C4-2B (cell line): ENCODE measurements around the gene COMP.

ENCODE experiments used
- ZFX ChIP-seq: fragments of 450-650 bp; IDR thresholded peaks from 2 replicates; pipeline ENCODE4 v1.6.1; 2017
- TF ChIP-seq, protein P1 (sequence below): fragments of 450-650 bp; conservative IDR thresholded peaks from 2 replicates; pipeline ENCODE4 v1.5.1; 2017; ENCODE audit warnings: mild to moderate bottlenecking

DNA sequence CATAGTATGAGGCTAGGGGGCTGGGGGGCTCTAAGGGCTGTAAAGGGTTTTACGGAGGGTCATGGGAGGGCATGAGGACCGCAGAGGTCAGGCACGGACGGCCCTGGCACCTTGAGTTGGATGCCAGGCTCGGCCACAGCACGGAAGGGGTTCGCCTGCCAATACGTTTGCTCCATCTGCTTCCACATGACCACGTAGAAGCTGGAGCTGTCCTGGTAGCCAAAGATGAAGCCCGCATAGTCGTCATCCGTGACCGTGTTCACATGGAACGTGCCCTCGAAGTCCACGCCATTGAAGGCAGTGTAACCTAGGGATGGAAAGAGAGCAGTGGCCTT, 6.4 kb downstream of the COMP start:
- TF ChIP-seq, protein P1, sequence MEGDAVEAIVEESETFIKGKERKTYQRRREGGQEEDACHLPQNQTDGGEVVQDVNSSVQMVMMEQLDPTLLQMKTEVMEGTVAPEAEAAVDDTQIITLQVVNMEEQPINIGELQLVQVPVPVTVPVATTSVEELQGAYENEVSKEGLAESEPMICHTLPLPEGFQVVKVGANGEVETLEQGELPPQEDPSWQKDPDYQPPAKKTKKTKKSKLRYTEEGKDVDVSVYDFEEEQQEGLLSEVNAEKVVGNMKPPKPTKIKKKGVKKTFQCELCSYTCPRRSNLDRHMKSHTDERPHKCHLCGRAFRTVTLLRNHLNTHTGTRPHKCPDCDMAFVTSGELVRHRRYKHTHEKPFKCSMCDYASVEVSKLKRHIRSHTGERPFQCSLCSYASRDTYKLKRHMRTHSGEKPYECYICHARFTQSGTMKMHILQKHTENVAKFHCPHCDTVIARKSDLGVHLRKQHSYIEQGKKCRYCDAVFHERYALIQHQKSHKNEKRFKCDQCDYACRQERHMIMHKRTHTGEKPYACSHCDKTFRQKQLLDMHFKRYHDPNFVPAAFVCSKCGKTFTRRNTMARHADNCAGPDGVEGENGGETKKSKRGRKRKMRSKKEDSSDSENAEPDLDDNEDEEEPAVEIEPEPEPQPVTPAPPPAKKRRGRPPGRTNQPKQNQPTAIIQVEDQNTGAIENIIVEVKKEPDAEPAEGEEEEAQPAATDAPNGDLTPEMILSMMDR = no peak
- no peak for TF ChIP-seq ZFX
